SH-SY5Y (cell line): ENCODE data around the gene SLC6A18.

Experiments
- GATA2 ChIP-seq: IDR thresholded peaks from 2 replicates; pipeline ENCODE4 v1.6.1; 2011; ENCODE audit warnings: mild to moderate bottlenecking, low read depth, low read length
- GATA3 ChIP-seq: IDR thresholded peaks from 2 replicates; pipeline ENCODE4 v1.6.1; 2011; ENCODE audit warnings: low read depth, mild to moderate bottlenecking, low read length, moderate library complexity

DNA sequence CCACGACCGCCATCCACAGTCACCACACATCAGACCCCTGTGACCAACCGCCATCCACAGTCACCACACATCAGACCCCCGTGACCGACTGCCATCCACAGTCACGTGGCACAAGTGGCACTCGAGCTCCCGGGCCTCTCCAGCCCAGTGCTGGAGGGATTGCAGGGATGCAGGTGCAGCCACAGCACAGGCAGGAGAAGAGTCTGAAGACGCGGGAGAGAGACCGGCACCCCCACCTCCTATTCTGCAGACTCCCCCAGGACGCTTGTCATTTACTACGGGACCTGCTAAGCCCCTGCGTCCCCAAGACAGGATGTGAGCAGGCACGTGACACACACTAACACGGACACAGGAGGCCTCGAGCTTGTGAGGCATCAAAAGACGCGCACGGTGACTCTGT is 48.6 kb downstream of the SLC6A18 start:
- TF ChIP-seq GATA3 (no peak), GATA2 (no peak)
